ENCODE data around the gene VSIR. TPM values are rescaled to one million over a fixed set of nuclear protein-coding genes. Genes with fewer than 3 reads are reported as not detected.
A peak's percentile ranks its signal among the peaks of the same experiment; 100 is the strongest.

The VSIR gene
- total RNA-seq, 1 experiment from 2014 or later = 3.6 TPM

DNA sequence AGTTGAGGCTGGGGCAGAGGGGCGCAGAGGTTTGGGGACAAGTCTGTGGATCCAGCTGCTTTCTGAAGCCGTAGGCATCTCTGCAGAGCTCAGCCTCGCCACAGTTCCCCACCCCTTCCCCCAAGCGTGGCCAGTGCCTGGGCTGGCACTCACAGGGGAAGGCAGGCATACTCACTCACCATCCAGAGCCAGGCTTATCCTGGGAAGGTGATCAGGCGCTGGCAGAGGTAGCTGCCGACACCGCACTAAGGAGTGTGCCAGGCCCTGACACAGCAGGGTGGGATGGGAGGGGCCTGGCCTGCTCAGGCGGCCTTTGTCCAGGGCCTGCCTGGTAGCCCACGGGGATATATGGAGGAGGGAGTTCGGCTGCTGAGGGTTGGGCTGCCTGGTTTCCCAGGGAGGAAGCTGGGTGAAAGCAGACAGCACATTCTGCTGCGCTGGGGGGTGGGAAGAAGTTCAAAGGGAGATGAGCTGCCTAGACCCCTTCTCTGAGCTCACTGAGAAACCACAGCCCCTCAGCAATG lies 15.9 kb downstream of the VSIR start:
- POLR2A ChIA-PET = interaction anchor here (0.9 to 1.1 kb wide), 3 partner anchors 16 to 43 kb away, joined by 3 to 4 read pairs (median 3); partner anchors contain the start of gene VSIR
- BruUV-seq (replicated peaks) = no TSS peak
- H3K4me1 Mint-ChIP-seq (ENCODE audit: insufficient read depth, unreplicated experiment) = peaks cover 14% of the 10 kb centered on the region
- DNase-seq (ENCODE audit: unreplicated experiment) = no peak
- H3K4me3 Mint-ChIP-seq (ENCODE audit: unreplicated experiment) = no peak overlapping the region
- H3K27ac Mint-ChIP-seq (ENCODE audit: low read depth, unreplicated experiment) = peak overlapping the region; percentile 5
- no peaks in the 10 kb centered on the region for H3K27me3 Mint-ChIP-seq (ENCODE audit: insufficient read depth, unreplicated experiment)
- no peaks in the 10 kb centered on the region for H3K36me3 Mint-ChIP-seq (ENCODE audit: insufficient read depth, unreplicated experiment)
- TF ChIP-seq, protein P1, sequence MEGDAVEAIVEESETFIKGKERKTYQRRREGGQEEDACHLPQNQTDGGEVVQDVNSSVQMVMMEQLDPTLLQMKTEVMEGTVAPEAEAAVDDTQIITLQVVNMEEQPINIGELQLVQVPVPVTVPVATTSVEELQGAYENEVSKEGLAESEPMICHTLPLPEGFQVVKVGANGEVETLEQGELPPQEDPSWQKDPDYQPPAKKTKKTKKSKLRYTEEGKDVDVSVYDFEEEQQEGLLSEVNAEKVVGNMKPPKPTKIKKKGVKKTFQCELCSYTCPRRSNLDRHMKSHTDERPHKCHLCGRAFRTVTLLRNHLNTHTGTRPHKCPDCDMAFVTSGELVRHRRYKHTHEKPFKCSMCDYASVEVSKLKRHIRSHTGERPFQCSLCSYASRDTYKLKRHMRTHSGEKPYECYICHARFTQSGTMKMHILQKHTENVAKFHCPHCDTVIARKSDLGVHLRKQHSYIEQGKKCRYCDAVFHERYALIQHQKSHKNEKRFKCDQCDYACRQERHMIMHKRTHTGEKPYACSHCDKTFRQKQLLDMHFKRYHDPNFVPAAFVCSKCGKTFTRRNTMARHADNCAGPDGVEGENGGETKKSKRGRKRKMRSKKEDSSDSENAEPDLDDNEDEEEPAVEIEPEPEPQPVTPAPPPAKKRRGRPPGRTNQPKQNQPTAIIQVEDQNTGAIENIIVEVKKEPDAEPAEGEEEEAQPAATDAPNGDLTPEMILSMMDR (IDR thresholded peaks at IDR 0.05; ENCODE audit: unreplicated experiment) = no peak
- no peaks in the 10 kb centered on the region for H3K9me3 Mint-ChIP-seq (ENCODE audit: unreplicated experiment)
- intact Hi-C loops (cut with micrococcal nuclease) = no loop called here
- CTCF ChIA-PET = interaction anchor here (0.7 to 0.8 kb wide), 3 partner anchors 148 to 932 kb away, joined by 3 read pairs; no protein-coding TSS in a partner anchor

DNA sequence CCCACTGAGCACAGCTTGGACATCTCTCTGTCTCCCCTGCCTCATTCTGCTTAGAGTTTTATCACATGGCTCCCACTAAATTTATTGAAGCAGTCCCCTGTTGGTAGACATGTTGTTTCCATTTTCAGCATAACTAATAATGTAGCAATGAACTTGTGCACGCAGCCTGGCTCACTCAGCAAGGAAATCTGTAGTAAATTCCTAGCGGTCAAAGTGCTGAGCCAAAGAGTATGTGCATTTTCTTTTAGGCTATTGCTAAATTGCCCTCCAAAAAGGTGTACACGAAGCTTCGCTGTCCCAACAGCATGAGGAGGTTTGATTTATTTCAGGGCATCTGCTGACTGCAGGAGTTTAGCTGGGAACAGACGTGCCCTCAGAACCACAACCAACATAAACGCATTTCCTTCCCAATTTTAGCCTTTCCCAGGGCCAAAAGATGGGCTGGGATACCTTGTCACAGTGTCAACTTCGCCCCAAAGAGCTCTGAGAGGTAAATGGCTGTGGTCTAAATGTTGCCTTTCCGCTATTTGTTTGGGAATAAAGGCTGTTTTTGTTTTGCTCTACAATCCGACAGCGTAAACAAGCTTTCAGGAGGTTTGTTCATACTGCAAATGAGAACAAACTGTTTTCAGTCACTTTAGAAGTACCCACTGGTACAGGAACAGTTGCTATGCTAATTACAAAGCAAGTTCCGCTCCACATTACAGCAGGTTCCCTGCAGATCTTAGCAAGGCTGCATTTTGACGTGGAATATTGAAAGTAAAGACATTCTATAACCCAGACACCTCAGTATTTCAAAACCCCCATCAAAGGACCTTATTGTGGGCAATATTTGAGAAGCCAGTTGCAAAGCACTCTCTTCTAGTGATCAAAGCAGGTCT lies 16.8 kb downstream of the VSIR start:
- ChIA-PET POLR2A (interaction anchor here (0.9 to 1.1 kb wide), 2 partner anchors 27 to 42 kb away, joined by 3 read pairs; no protein-coding TSS in a partner anchor), CTCF (interaction anchor here (0.8 kb wide), 1 partner anchor 148 kb away, joined by 3 read pairs; no protein-coding TSS in a partner anchor)
- TF ChIP-seq, protein P1 (IDR thresholded peaks at IDR 0.05; ENCODE audit: unreplicated experiment) = no peak
- DNase-seq (ENCODE audit: unreplicated experiment) = no peak
- BruUV-seq (replicated peaks) = no TSS peak
- H3K9me3 Mint-ChIP-seq (ENCODE audit: unreplicated experiment) = no peaks in the 10 kb centered on the region
- no peaks in the 10 kb centered on the region for H3K36me3 Mint-ChIP-seq (ENCODE audit: insufficient read depth, unreplicated experiment)
- no peak overlapping the region for H3K27ac Mint-ChIP-seq (ENCODE audit: low read depth, unreplicated experiment)
- H3K4me3 Mint-ChIP-seq (ENCODE audit: unreplicated experiment) = no peak overlapping the region
- H3K4me1 Mint-ChIP-seq (ENCODE audit: insufficient read depth, unreplicated experiment) = peaks cover 14% of the 10 kb centered on the region
- intact Hi-C loops (cut with micrococcal nuclease) = no loop called here
- H3K27me3 Mint-ChIP-seq (ENCODE audit: insufficient read depth, unreplicated experiment) = no peaks in the 10 kb centered on the region

DNA sequence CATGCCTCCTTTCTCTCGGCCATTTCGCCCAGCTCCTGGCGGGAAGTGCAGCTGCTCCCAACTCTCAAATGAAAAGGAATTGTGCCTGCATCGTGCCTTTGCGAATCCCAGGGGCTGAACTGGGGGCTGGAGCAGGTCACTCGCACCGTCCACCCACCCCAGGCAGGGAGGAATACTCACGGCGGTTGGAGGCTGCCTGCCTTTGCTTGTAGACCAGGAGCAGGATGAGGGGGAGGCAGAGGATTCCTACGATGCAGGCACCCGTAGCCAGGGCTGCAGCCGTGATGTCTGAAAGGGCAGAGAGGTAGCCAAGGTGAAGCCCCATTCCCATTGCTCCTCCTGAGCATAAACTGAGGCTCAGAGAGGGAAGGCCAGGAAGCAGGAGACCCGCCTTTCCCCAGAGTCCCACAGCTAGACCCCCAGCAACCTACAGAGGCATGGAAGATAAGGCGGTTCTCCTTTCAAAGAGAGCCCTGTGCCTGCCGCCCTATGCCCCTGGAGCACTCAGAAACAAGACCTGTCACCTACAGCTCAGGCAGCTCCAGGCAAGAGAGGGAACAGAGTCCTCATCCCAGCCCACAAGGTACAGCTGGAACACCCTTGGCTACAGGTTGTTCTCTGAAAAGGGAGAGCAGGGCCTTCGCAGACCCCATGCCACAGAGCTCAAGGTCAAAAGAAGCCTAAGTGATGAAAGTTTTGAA lies 18.0 kb downstream of the VSIR start:
- no peak overlapping the region for H3K4me3 Mint-ChIP-seq (ENCODE audit: unreplicated experiment)
- TF ChIP-seq, protein P1 (IDR thresholded peaks at IDR 0.05; ENCODE audit: unreplicated experiment) = no peak
- H3K27ac Mint-ChIP-seq (ENCODE audit: low read depth, unreplicated experiment) = no peak overlapping the region
- no TSS peak for BruUV-seq (replicated peaks)
- peaks cover 2% of the 10 kb centered on the region for H3K4me1 Mint-ChIP-seq (ENCODE audit: insufficient read depth, unreplicated experiment)
- POLR2A ChIA-PET = no interaction called here
- no peak for DNase-seq (ENCODE audit: unreplicated experiment)
- no peaks in the 10 kb centered on the region for H3K9me3 Mint-ChIP-seq (ENCODE audit: unreplicated experiment)
- CTCF ChIA-PET = no interaction called here
- intact Hi-C loops (cut with micrococcal nuclease) = no loop called here
- H3K36me3 Mint-ChIP-seq (ENCODE audit: insufficient read depth, unreplicated experiment) = no peaks in the 10 kb centered on the region
- no peaks in the 10 kb centered on the region for H3K27me3 Mint-ChIP-seq (ENCODE audit: insufficient read depth, unreplicated experiment)

DNA sequence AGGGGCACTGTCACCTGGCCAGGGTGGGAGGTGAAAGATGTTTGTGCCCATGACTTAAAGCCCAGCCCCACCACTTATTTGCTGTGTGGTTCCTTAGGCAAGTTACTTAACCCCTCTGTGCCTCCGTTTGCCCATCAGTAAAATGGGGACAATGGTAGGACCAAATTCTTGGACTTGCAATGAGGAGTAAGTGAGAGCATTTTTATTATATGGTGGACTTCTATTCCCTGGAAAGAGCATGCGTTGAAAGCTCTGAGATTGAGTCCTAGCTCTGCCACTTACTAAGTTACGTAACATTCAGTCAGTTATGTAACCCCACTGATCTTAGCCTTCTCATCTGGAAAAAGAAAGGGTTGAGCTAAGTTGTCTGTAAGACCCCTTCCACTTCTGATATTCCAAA lies 18.8 kb downstream of the VSIR start:
- BruUV-seq (replicated peaks) = no TSS peak
- H3K9me3 Mint-ChIP-seq (ENCODE audit: unreplicated experiment) = no peaks in the 10 kb centered on the region
- H3K4me1 Mint-ChIP-seq (ENCODE audit: insufficient read depth, unreplicated experiment) = no peaks in the 10 kb centered on the region
- ChIA-PET POLR2A (no interaction called here), CTCF (no interaction called here)
- no peaks in the 10 kb centered on the region for H3K27me3 Mint-ChIP-seq (ENCODE audit: insufficient read depth, unreplicated experiment)
- no peak overlapping the region for H3K27ac Mint-ChIP-seq (ENCODE audit: low read depth, unreplicated experiment)
- TF ChIP-seq, protein P1 (IDR thresholded peaks at IDR 0.05; ENCODE audit: unreplicated experiment) = no peak
- intact Hi-C loops (cut with micrococcal nuclease) = no loop called here
- no peak overlapping the region for H3K4me3 Mint-ChIP-seq (ENCODE audit: unreplicated experiment)
- DNase-seq (ENCODE audit: unreplicated experiment) = no peak
- no peaks in the 10 kb centered on the region for H3K36me3 Mint-ChIP-seq (ENCODE audit: insufficient read depth, unreplicated experiment)

Measured in MCF 10A (cell line).